HCT116 (cell line): ENCODE results near the gene FAP.

ENCODE experiments used
- EZH2phosphoT487 ChIP-seq: fragments of 200-600 bp; IDR thresholded peaks from 2 replicates; pipeline ENCODE4 v1.6.1; 2018; ENCODE audit warnings: antibody characterized with exemption, borderline replicate concordance
- JUND ChIP-seq: IDR thresholded peaks from 2 replicates; pipeline ENCODE4 v1.6.1; 2012
- POLR2A ChIP-seq: IDR thresholded peaks from 2 replicates; pipeline ENCODE4 v1.7.0; 2011; ENCODE audit warnings: borderline replicate concordance; ENCODE audit not compliant: insufficient read depth, insufficient read length; ENCODE audit errors: extremely low read depth
- POLR2AphosphoS5 ChIP-seq: IDR thresholded peaks from 2 replicates; pipeline ENCODE4 v1.6.1; 2011; ENCODE audit warnings: mild to moderate bottlenecking, low read depth, low read length, moderate library complexity
- RAD21 ChIP-seq: IDR thresholded peaks from 2 replicates; pipeline ENCODE4 v1.6.1; 2012; ENCODE audit warnings: low read depth, mild to moderate bottlenecking
- YY1 ChIP-seq: IDR thresholded peaks from 2 replicates; pipeline ENCODE4 v1.6.1; 2011; ENCODE audit warnings: low read length, low read depth, moderate library complexity, mild to moderate bottlenecking; ENCODE audit not compliant: insufficient replicate concordance; ENCODE audit errors: extremely low read depth
- ZNF274 ChIP-seq: fragments of 200-500 bp; sonication (Bioruptor generic); IDR thresholded peaks from 2 replicates; pipeline ENCODE4 v1.6.1; 2014; ENCODE audit warnings: mild to moderate bottlenecking, low read depth, low read length, inconsistent platforms
- TF ChIP-seq, protein P1 (sequence below): IDR thresholded peaks from 2 replicates; pipeline ENCODE4 v1.6.1; 2012; ENCODE audit warnings: low read depth
- TF ChIP-seq, protein P2 (sequence below), 3 experiments: fragments of 200-600 bp in 1 of 3; sonication (generic) in 1 of 3; IDR thresholded peaks in 2 of 3; conservative IDR thresholded peaks in 1 of 3; 2 replicates each; pipeline ENCODE4 v1.5.1; 2012 to 2017; ENCODE audit warnings: low read depth in 2 of 3, low read length in 2 of 3, antibody characterized with exemption in 1 of 3, borderline replicate concordance in 1 of 3, control low read depth in 1 of 3, mild to moderate bottlenecking in 1 of 3, mixed read lengths in 1 of 3, mixed run types in 1 of 3, moderate library complexity in 1 of 3; ENCODE audit not compliant: insufficient read depth in 1 of 3
- TF ChIP-seq, protein P3 (sequence below): IDR thresholded peaks from 2 replicates; pipeline ENCODE4 v1.6.1; 2012

- TF ChIP-seq, protein P1, sequence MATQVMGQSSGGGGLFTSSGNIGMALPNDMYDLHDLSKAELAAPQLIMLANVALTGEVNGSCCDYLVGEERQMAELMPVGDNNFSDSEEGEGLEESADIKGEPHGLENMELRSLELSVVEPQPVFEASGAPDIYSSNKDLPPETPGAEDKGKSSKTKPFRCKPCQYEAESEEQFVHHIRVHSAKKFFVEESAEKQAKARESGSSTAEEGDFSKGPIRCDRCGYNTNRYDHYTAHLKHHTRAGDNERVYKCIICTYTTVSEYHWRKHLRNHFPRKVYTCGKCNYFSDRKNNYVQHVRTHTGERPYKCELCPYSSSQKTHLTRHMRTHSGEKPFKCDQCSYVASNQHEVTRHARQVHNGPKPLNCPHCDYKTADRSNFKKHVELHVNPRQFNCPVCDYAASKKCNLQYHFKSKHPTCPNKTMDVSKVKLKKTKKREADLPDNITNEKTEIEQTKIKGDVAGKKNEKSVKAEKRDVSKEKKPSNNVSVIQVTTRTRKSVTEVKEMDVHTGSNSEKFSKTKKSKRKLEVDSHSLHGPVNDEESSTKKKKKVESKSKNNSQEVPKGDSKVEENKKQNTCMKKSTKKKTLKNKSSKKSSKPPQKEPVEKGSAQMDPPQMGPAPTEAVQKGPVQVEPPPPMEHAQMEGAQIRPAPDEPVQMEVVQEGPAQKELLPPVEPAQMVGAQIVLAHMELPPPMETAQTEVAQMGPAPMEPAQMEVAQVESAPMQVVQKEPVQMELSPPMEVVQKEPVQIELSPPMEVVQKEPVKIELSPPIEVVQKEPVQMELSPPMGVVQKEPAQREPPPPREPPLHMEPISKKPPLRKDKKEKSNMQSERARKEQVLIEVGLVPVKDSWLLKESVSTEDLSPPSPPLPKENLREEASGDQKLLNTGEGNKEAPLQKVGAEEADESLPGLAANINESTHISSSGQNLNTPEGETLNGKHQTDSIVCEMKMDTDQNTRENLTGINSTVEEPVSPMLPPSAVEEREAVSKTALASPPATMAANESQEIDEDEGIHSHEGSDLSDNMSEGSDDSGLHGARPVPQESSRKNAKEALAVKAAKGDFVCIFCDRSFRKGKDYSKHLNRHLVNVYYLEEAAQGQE: no peak
- TF ChIP-seq, protein P2, sequence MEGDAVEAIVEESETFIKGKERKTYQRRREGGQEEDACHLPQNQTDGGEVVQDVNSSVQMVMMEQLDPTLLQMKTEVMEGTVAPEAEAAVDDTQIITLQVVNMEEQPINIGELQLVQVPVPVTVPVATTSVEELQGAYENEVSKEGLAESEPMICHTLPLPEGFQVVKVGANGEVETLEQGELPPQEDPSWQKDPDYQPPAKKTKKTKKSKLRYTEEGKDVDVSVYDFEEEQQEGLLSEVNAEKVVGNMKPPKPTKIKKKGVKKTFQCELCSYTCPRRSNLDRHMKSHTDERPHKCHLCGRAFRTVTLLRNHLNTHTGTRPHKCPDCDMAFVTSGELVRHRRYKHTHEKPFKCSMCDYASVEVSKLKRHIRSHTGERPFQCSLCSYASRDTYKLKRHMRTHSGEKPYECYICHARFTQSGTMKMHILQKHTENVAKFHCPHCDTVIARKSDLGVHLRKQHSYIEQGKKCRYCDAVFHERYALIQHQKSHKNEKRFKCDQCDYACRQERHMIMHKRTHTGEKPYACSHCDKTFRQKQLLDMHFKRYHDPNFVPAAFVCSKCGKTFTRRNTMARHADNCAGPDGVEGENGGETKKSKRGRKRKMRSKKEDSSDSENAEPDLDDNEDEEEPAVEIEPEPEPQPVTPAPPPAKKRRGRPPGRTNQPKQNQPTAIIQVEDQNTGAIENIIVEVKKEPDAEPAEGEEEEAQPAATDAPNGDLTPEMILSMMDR (IDR thresholded peaks at IDR 0.05 in 2 of 3, conservative IDR thresholded peaks at IDR 0.05 in 1 of 3; ENCODE audit: borderline replicate concordance in 1 of 3, insufficient read depth in 1 of 3, low read depth in 2 of 3, low read length in 2 of 3): no peak
- no peak for TF ChIP-seq EZH2phosphoT487
- TF ChIP-seq JUND: no peak
- no peak for TF ChIP-seq RAD21
- no peak for TF ChIP-seq POLR2AphosphoS5
- no peak for TF ChIP-seq ZNF274
- no peak for TF ChIP-seq YY1
- TF ChIP-seq POLR2A: no peak
- TF ChIP-seq, protein P3, sequence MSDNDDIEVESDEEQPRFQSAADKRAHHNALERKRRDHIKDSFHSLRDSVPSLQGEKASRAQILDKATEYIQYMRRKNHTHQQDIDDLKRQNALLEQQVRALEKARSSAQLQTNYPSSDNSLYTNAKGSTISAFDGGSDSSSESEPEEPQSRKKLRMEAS: no peak
Observed at GRCh38 chr2:162148956-162149355, 94.3 kb downstream of the FAP start.
